Measurements from ENCODE around the gene PRSS8. TPM values are rescaled to one million over a fixed set of nuclear protein-coding genes. Genes with fewer than 3 reads are reported as not detected.

PRSS8 gene
- total RNA-seq, 1 experiment from 2014 or later = 42.6 TPM

- no peaks in the 10 kb centered on the region for H4K20me1 ChIP-seq (ENCODE audit: insufficient read depth)
- no peaks in the 10 kb centered on the region for H3K36me3 ChIP-seq (ENCODE audit: control insufficient read depth in 1 of 2, insufficient read depth in 2 of 2, low read length in 2 of 2)
- ATAC-seq (no peak), DNase-seq (ENCODE audit: low read depth, low spot score) (no peak)
- H3K27me3 ChIP-seq (ENCODE audit: insufficient read depth, low read length) = no peaks in the 10 kb centered on the region
- TF ChIP-seq CBX3 (IDR thresholded peaks at IDR 0.05; ENCODE audit: low read depth) = no peak
- no peak for TF ChIP-seq RAD21 (IDR thresholded peaks at IDR 0.05; ENCODE audit: low read depth)
- TF ChIP-seq REST (IDR thresholded peaks at IDR 0.05; ENCODE audit: low read depth) = no peak
- TF ChIP-seq ZFX (IDR thresholded peaks at IDR 0.05) = no peak
- no peak for TF ChIP-seq EGR1 (IDR thresholded peaks at IDR 0.05; ENCODE audit: low read depth)
- TF ChIP-seq MAX (IDR thresholded peaks at IDR 0.05) = no peak
- no peak for TF ChIP-seq EZH2 (IDR thresholded peaks at IDR 0.05)
- TF ChIP-seq ZBTB33 (IDR thresholded peaks at IDR 0.05; ENCODE audit: extremely low read depth, insufficient replicate concordance, low read length) = no peak
- TF ChIP-seq ELF1 (IDR thresholded peaks at IDR 0.05; ENCODE audit: borderline replicate concordance, low read depth) = no peak
- no peak for TF ChIP-seq SIN3A (IDR thresholded peaks at IDR 0.05; ENCODE audit: low read depth)
- TF ChIP-seq POLR2A (IDR thresholded peaks at IDR 0.05; ENCODE audit: borderline replicate concordance, extremely low read depth, insufficient read depth, insufficient read length) = no peak
- TF ChIP-seq YY1 (IDR thresholded peaks at IDR 0.05; ENCODE audit: extremely low read depth, insufficient replicate concordance, low read depth, low read length) = no peak
- TF ChIP-seq SRF (IDR thresholded peaks at IDR 0.05; ENCODE audit: low read depth) = no peak
- no peak for TF ChIP-seq ZNF274 (IDR thresholded peaks at IDR 0.05; ENCODE audit: low read depth, low read length)
- TF ChIP-seq JUND (IDR thresholded peaks at IDR 0.05) = no peak
- TF ChIP-seq CEBPB (IDR thresholded peaks at IDR 0.05; ENCODE audit: low read depth) = no peak
- no peak for TF ChIP-seq EZH2phosphoT487 (IDR thresholded peaks at IDR 0.05; ENCODE audit: borderline replicate concordance)
- no peak for TF ChIP-seq FOSL1 (IDR thresholded peaks at IDR 0.05; ENCODE audit: low read depth)
- TF ChIP-seq POLR2AphosphoS5 (IDR thresholded peaks at IDR 0.05; ENCODE audit: low read depth, low read length) = no peak
- no peak overlapping the region for H2AFZ ChIP-seq (ENCODE audit: low read depth, low read length, poor library complexity, severe bottlenecking)
- H3K9me3 ChIP-seq (ENCODE audit: control insufficient read depth in 1 of 2, insufficient read depth in 1 of 2, low read depth in 1 of 2, low read length in 2 of 2) = no peaks in the 10 kb centered on the region
- ChIA-PET CTCF (no interaction called here), POLR2A (interaction anchor here (0.7 kb wide), 1 partner anchor 32 kb away, joined by 3 read pairs; the partner anchor contains the start of gene KAT8), RAD21 (ENCODE audit: low non-redundant PET in 1 of 2, low total read pairs in 2 of 2, uncharacterized antibody in 2 of 2, unreplicated experiment in 2 of 2) (no interaction called here)
- intact Hi-C loops (cut with micrococcal nuclease) = no loop called here
- H3K9me2 ChIP-seq (ENCODE audit: insufficient read depth) = no peaks in the 10 kb centered on the region
- H3K27ac ChIP-seq (ENCODE audit: low read depth, low read length) = no peak overlapping the region
- no peaks in the 10 kb centered on the region for H3K79me2 ChIP-seq (ENCODE audit: insufficient read depth, low read length)
- no peak overlapping the region for H3K9ac ChIP-seq (ENCODE audit: low read length)
- H3K4me3 ChIP-seq (replicated peaks in 1 of 2; ENCODE audit: low read depth in 1 of 2, low read length in 2 of 2) = no peak overlapping the region
- H3K4me2 ChIP-seq (ENCODE audit: low read length) = no peak overlapping the region
- no TSS peak for BruUV-seq (replicated peaks)
- peaks cover 14 to 29% of the 10 kb centered on the region in 2 experiments; a peak in 3 of 4 replicates for H3K4me1 ChIP-seq (ENCODE audit: control insufficient read depth in 1 of 2, insufficient read depth in 2 of 2, low read length in 2 of 2)
Observed at GRCh38 chr16:31149332-31149731, 13.8 kb upstream of the PRSS8 start.

All from HCT116 (cell line).